ENCODE data around the gene CD22.
"Not testable (repeated sequence)": the region's sequence is repeated elsewhere in the genome, so short reads cannot be mapped to it uniquely, and the experiment has no call there.

CD22 gene

GRCh38 chr19:35355791-35356460 lies 26.9 kb downstream of the CD22 start:
- H3K9ac ChIP-seq (ENCODE audit: low read length), result no peak overlapping the region
- H3K27ac ChIP-seq (ENCODE audit: low read depth, low read length), result no peak overlapping the region
- H3K9me3 ChIP-seq (ENCODE audit: low read length), result no peaks in the 10 kb centered on the region
- H3K27me3 ChIP-seq (ENCODE audit: control insufficient read depth in 1 of 2, insufficient read depth in 2 of 2, low read length in 2 of 2), result peaks cover 0 to 6% of the 10 kb centered on the region in 2 donors
- H3K4me1 ChIP-seq (ENCODE audit: insufficient read depth, low read length), result no peaks in the 10 kb centered on the region
- no peaks in the 10 kb centered on the region for H3K36me3 ChIP-seq (ENCODE audit: insufficient read depth, low read length)
- no peak overlapping the region for H3K4me3 ChIP-seq (ENCODE audit: low read depth in 1 of 2, low read length in 2 of 2)

DNA sequence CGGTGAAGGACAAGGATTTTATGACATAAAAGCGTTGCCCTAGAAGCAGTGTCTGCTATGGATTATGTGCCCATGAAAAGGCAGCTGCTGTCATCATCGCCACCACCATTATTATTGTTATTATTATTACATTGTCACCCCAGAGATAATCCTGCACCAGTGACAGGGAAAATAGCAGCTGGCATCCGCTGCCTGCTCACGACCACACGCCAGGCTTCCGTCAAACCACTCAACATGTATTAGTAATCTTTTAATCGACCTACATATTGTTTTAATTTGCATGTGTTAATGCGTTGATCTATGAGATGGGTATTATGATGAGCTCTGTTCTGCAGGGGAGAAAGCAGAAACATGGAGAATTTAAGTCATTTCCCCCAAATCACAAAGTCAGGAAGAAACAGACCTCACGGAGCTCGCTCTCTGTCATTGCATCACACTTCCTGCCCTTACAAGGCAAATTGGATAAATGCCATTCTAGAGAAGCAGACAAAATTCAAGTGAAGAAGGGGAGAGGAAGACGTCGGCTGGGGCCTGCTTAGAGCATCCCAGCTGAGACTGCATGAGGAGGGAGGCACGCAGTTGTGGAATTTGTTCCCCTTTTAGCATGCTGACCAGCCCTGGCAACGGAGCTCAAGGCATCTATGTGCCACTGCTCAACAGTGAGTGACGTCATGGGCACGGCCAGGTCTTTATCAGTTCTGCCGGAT lies 29.0 kb downstream of the CD22 start, which contains the start of gene FFAR3:
FFAR3 (plus strand) TSS at position 594 of the 707 bp plus-strand sequence. CDS start 431 bp downstream, outside the sequence.
- Histone ChIP-seq H3K36me3 (ENCODE audit: insufficient read depth, low read length) (no peaks in the 10 kb centered on the region), H3K27me3 (ENCODE audit: control insufficient read depth in 1 of 2, insufficient read depth in 2 of 2, low read length in 2 of 2) (peaks cover 0 to 4% of the 10 kb centered on the region in 2 donors), H3K27ac (ENCODE audit: low read depth, low read length) (no peak within 1 kb of the TSS), H3K9ac (ENCODE audit: low read length) (no peak within 1 kb of the TSS), H3K9me3 (ENCODE audit: low read length) (no peaks in the 10 kb centered on the region), H3K4me3 (ENCODE audit: low read depth in 1 of 2, low read length in 2 of 2) (no peak within 1 kb of the TSS), H3K4me1 (ENCODE audit: insufficient read depth, low read length) (no peaks in the 10 kb centered on the region)

- H3K27me3 ChIP-seq (ENCODE audit: control insufficient read depth in 1 of 2, insufficient read depth in 2 of 2, low read length in 2 of 2); H3K4me1 ChIP-seq (ENCODE audit: insufficient read depth, low read length); H3K9me3 ChIP-seq (ENCODE audit: low read length); H3K27ac ChIP-seq (ENCODE audit: low read depth, low read length); H3K4me3 ChIP-seq (ENCODE audit: low read depth in 1 of 2, low read length in 2 of 2); H3K36me3 ChIP-seq (ENCODE audit: insufficient read depth, low read length); H3K9ac ChIP-seq (ENCODE audit: low read length): not testable (repeated sequence)
Observed at GRCh38 chr19:35358834-35359233, 29.8 kb downstream of the CD22 start.

- not testable (repeated sequence) for H3K9ac ChIP-seq (ENCODE audit: low read length); H3K4me3 ChIP-seq (ENCODE audit: low read depth in 1 of 2, low read length in 2 of 2); H3K27ac ChIP-seq (ENCODE audit: low read depth, low read length)
Observed at GRCh38 chr19:35359395-35359794, 30.4 kb downstream of the CD22 start.

GRCh38 chr19:35360081-35360480 lies 31.1 kb downstream of the CD22 start:
- H3K9ac ChIP-seq (ENCODE audit: low read length); H3K36me3 ChIP-seq (ENCODE audit: insufficient read depth, low read length); H3K27me3 ChIP-seq (ENCODE audit: control insufficient read depth in 1 of 2, insufficient read depth in 2 of 2, low read length in 2 of 2); H3K4me1 ChIP-seq (ENCODE audit: insufficient read depth, low read length); H3K4me3 ChIP-seq (ENCODE audit: low read depth in 1 of 2, low read length in 2 of 2); H3K9me3 ChIP-seq (ENCODE audit: low read length); H3K27ac ChIP-seq (ENCODE audit: low read depth, low read length): not testable (repeated sequence)

More at GRCh38 chr19:35359395-35359794, 30.4 kb downstream of the CD22 start:
- not testable (repeated sequence) for H3K4me1 ChIP-seq (ENCODE audit: insufficient read depth, low read length); H3K36me3 ChIP-seq (ENCODE audit: insufficient read depth, low read length); H3K27me3 ChIP-seq (ENCODE audit: control insufficient read depth in 1 of 2, insufficient read depth in 2 of 2, low read length in 2 of 2); H3K9me3 ChIP-seq (ENCODE audit: low read length)

DNA sequence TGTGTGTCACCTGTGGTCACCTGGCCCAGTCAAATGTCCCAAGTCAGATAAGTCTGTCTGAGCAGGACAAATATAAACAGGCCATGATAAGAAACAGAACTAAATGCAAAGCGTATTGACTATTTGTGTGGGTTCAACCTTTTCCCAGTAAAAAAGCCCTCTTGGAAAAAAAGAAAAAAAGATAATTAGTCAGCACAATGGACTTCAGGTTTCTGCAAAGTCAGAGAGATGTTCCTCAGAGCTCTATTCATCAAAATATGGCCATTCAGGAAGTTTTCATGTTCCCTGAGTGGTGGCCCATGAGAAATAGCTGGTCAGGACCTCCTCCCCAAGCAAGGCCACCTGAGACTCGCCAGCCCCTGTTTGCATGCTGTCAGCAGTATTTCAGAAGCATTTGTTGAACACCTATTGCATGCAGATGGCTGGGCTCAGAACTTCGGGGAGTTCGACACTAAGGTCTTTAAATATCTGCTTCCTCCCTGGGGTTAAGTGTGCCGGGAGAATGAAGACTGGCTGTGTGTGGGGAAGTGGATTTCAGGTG lies 32.0 kb downstream of the CD22 start:
- Histone ChIP-seq H3K9ac (ENCODE audit: low read length) (no peak overlapping the region), H3K36me3 (ENCODE audit: insufficient read depth, low read length) (no peaks in the 10 kb centered on the region), H3K4me3 (ENCODE audit: low read depth in 1 of 2, low read length in 2 of 2) (no peak overlapping the region), H3K27ac (ENCODE audit: low read depth, low read length) (no peak overlapping the region), H3K4me1 (ENCODE audit: insufficient read depth, low read length) (no peaks in the 10 kb centered on the region), H3K9me3 (ENCODE audit: low read length) (no peaks in the 10 kb centered on the region), H3K27me3 (ENCODE audit: control insufficient read depth in 1 of 2, insufficient read depth in 2 of 2, low read length in 2 of 2) (peaks cover 0 to 4% of the 10 kb centered on the region in 2 donors)

DNA sequence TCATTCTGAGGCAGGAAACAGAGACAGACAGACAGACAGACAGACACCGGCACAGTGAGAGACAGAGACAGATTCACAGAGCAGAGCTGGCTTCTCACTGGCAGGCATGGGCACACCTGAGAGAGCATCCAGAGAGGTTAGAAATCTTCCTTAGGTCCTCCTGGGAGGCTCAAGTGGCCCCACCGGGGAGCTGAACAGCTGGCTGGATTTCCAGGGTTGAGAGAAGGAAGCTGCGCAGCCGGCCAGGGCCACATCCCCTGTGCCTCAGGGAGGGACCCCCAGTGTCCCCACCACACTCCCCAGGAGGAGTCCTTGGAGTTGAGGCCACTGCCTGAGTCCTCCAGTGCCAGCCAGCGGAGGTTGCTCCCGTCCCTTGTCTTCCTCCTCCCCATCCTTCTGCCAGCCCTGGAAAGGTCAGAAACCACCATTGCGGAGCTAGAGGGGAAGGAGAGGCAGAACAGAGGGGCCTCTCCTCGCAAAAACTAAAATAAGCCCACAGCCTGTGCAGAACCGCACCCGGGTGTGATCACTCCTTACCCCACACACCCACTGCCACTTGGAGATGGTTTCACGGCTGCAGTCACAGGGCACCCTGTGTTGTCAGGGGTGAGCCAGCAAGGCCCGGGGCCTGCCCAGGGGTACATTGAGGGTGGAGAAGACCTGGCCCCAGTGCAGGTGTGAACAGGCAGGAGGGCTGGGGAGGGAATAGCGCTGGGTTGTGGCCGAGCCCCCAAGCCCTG lies 33.4 kb downstream of the CD22 start:
- Histone ChIP-seq H3K4me1 (ENCODE audit: insufficient read depth, low read length) (no peaks in the 10 kb centered on the region), H3K9me3 (ENCODE audit: low read length) (no peaks in the 10 kb centered on the region), H3K4me3 (ENCODE audit: low read depth in 1 of 2, low read length in 2 of 2) (no peak overlapping the region), H3K36me3 (ENCODE audit: insufficient read depth, low read length) (no peaks in the 10 kb centered on the region), H3K27me3 (ENCODE audit: control insufficient read depth in 1 of 2, insufficient read depth in 2 of 2, low read length in 2 of 2) (peaks cover 0 to 4% of the 10 kb centered on the region in 2 donors), H3K9ac (ENCODE audit: low read length) (no peak overlapping the region), H3K27ac (ENCODE audit: low read depth, low read length) (no peak overlapping the region)

DNA sequence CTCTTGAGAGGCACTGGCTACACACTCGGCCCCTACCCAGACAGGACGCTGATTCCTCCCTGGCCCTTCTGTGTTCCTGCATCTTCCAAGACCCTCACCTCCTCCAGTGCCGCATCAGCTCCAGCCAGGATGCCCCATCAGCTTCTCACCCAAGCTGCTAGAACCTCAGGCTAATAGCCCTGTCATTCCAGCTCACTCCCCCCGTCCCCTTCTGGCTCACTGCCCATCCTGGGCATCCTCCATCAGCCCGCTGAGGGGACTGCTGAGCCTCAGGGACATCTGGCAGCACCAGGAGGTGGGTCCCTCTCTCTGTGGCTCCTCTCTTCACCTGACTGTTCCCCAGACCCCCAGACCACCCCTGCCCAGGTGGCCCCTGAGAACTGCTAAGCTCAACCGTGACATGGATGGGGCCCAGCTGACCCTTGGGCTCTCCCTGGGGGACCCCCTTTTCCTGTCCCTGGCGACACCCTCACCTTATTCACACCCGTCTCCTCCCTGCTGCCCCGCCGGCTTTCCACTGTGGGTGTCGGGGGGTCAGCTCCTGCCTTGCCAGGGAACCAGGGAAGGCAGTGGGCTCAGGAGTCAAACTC lies 34.1 kb downstream of the CD22 start:
- Histone ChIP-seq H3K27me3 (ENCODE audit: control insufficient read depth in 1 of 2, insufficient read depth in 2 of 2, low read length in 2 of 2) (peaks cover 0 to 4% of the 10 kb centered on the region in 2 donors), H3K9me3 (ENCODE audit: low read length) (no peaks in the 10 kb centered on the region), H3K9ac (ENCODE audit: low read length) (no peak overlapping the region), H3K36me3 (ENCODE audit: insufficient read depth, low read length) (no peaks in the 10 kb centered on the region), H3K27ac (ENCODE audit: low read depth, low read length) (no peak overlapping the region), H3K4me1 (ENCODE audit: insufficient read depth, low read length) (no peaks in the 10 kb centered on the region), H3K4me3 (ENCODE audit: low read depth in 1 of 2, low read length in 2 of 2) (no peak overlapping the region)

DNA sequence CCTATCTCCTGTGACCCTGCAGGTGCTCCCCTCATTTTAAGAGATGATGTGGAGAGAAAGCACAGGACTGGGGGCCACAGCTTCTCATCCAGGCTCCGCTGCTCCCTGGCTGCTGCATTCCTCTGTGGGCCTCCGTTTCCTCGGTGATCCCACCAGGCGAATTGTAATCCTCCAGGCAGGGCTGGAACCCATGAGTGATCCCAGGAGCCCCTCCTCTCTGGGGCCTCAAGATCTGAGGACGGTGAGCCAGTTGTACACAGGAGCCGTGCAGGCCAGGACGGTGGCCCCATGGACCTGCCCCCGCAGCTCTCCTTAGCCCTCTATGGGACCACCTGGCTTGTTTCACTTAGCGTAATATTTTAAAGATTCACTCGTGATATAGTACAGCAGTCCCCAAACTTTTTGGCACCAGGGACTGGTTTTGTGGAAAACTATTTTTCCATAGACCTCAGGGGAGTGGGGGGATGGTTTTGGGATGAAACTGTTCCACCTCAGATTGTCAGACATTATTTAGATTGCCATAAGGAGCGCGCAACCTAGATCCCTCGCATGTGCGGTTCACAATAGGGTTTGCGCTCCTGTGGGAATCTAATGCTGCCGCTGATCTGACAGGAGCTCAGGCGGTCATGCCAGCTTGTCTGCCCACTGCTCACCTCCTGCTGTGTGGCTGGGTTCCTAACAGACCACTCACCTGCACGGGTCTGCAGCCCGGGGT lies 34.9 kb downstream of the CD22 start:
- Histone ChIP-seq H3K9me3 (ENCODE audit: low read length) (no peaks in the 10 kb centered on the region), H3K27me3 (ENCODE audit: control insufficient read depth in 1 of 2, insufficient read depth in 2 of 2, low read length in 2 of 2) (peaks cover 0 to 4% of the 10 kb centered on the region in 2 donors), H3K4me3 (ENCODE audit: low read depth in 1 of 2, low read length in 2 of 2) (no peak overlapping the region), H3K27ac (ENCODE audit: low read depth, low read length) (no peak overlapping the region), H3K9ac (ENCODE audit: low read length) (no peak overlapping the region), H3K4me1 (ENCODE audit: insufficient read depth, low read length) (no peaks in the 10 kb centered on the region), H3K36me3 (ENCODE audit: insufficient read depth, low read length) (no peaks in the 10 kb centered on the region)

DNA sequence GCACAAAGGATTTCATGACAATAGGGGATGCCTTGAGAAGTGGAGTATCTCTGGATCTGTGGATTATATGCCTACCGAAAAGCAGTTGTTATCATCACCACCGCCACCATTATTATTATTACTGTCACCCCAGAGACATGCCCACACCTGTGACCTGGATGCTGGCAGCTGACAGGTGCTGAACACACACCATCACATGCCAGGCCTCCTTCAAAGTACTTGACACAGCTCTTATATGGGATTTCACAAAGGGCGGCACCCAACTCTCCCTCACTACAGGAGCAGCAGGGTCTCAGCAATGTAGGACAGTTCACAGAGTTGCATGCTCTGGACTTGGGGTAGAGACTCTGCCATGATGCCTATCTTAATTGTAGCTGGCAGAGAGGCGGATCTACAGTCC lies 36.3 kb downstream of the CD22 start:
- Histone ChIP-seq H3K4me1 (ENCODE audit: insufficient read depth, low read length) (no peaks in the 10 kb centered on the region), H3K4me3 (ENCODE audit: low read depth in 1 of 2, low read length in 2 of 2) (no peak overlapping the region), H3K9ac (ENCODE audit: low read length) (no peak overlapping the region), H3K9me3 (ENCODE audit: low read length) (no peaks in the 10 kb centered on the region), H3K27ac (ENCODE audit: low read depth, low read length) (no peak overlapping the region), H3K27me3 (ENCODE audit: control insufficient read depth in 1 of 2, insufficient read depth in 2 of 2, low read length in 2 of 2) (peaks cover 0 to 4% of the 10 kb centered on the region in 2 donors), H3K36me3 (ENCODE audit: insufficient read depth, low read length) (no peaks in the 10 kb centered on the region)
